ENCODE measurements around the gene CLDN18. TPM values are rescaled to one million over a fixed set of nuclear protein-coding genes. Genes with fewer than 3 reads are reported as not detected.

Gene CLDN18
- not detected in 5 replicates for total RNA-seq (2022; extraction: Qiagen RNA extraction)

GRCh38 chr3:138009476-138010272 lies at the start of gene CLDN18:
Gene CLDN18 (plus strand): TSS chr3:138010165. CDS start chr3:138010226, 61 bp downstream.

Other genes starting within 250 kb of the CLDN18 start
- gene SOX14, start 245.8 kb upstream of the CLDN18 start, total RNA-seq (2022; extraction: Qiagen RNA extraction): not detected in 5 replicates
- gene DZIP1L, start 105.4 kb downstream of the CLDN18 start, total RNA-seq (2022; extraction: Qiagen RNA extraction): 9.2 to 10.9 TPM (median 10.0 TPM) in 5 replicates
- gene A4GNT, start 122.2 kb downstream of the CLDN18 start, total RNA-seq (2022; extraction: Qiagen RNA extraction): not detected in 5 replicates
- gene DBR1, start 164.8 kb downstream of the CLDN18 start, total RNA-seq (2022; extraction: Qiagen RNA extraction): 11.5 to 14.2 TPM (median 12.2 TPM) in 5 replicates
- gene ARMC8, start 177.1 kb downstream of the CLDN18 start, total RNA-seq (2022; extraction: Qiagen RNA extraction): 36.9 to 47.0 TPM (median 41.9 TPM) in 5 replicates

Measured in A549 treated with Mapracorat at 1 μM for 4 hours (cell line).